ENCODE measurements around the gene CD63. TPM values are rescaled to one million over a fixed set of nuclear protein-coding genes. Genes with fewer than 3 reads are reported as not detected.
A peak's percentile ranks its signal among the peaks of the same experiment; 100 is the strongest.

Gene CD63
- total RNA-seq, 1 experiment from 2014 or later, result 581 TPM

- no peaks in the 10 kb centered on the region for H3K27me3 ChIP-seq (ENCODE audit: insufficient read depth, low read length)
- no peak overlapping the region for H2BK15ac ChIP-seq (ENCODE audit: low read depth, low read length)
- no peaks in the 10 kb centered on the region for H3K27me3 Mint-ChIP-seq (ENCODE audit: low read depth)
- H2AK5ac ChIP-seq (ENCODE audit: insufficient read length, low read length), result no peak overlapping the region
- no peak overlapping the region for H2BK120ac ChIP-seq (ENCODE audit: low read depth, low read length, poor library complexity, severe bottlenecking)
- no peak overlapping the region for H3K56ac ChIP-seq (ENCODE audit: insufficient read length, low read depth, low read length)
- H3K27ac Mint-ChIP-seq, result peak overlapping the region in 1 of 3 experiments; percentile 6; a peak in 1 of 7 replicates
- H4K20me1 ChIP-seq (ENCODE audit: control insufficient read depth, insufficient read depth, insufficient read length), result no peaks in the 10 kb centered on the region
- H3K9me3 ChIP-seq (ENCODE audit: control insufficient read depth, low read depth, low read length), result no peaks in the 10 kb centered on the region
- H3K4me1 ChIP-seq (ENCODE audit: insufficient read depth, low read length), result no peaks in the 10 kb centered on the region
- H3K27ac ChIP-seq (ENCODE audit: insufficient read length, low read depth, low read length), result no peak overlapping the region
- no peak overlapping the region for H3K14ac ChIP-seq (ENCODE audit: insufficient read depth, low read length)
- DNase-seq, result no peak
- no peaks in the 10 kb centered on the region for H3K79me1 ChIP-seq (ENCODE audit: insufficient read depth, low read depth, low read length, poor library complexity, severe bottlenecking)
- no peaks in the 10 kb centered on the region for H3K4me1 Mint-ChIP-seq
- no peaks in the 10 kb centered on the region for H3K23me2 ChIP-seq (ENCODE audit: insufficient read length, low read depth, low read length, poor library complexity, severe bottlenecking)
- H4K91ac ChIP-seq (ENCODE audit: insufficient read length, low read depth, low read length), result no peak overlapping the region
- no peak overlapping the region for H2BK12ac ChIP-seq (ENCODE audit: insufficient read length, low read depth, low read length)
- no peaks in the 10 kb centered on the region for H3K79me2 ChIP-seq (ENCODE audit: insufficient read depth, low read length)
- no peak overlapping the region for H2AFZ ChIP-seq (ENCODE audit: low read length)
- WGBS (ENCODE audit: extremely low coverage, insufficient read length, low lambda C conversion rate), result no CpG with 5 or more reads among the region's 12 CpGs
- TF ChIP-seq, protein P1, sequence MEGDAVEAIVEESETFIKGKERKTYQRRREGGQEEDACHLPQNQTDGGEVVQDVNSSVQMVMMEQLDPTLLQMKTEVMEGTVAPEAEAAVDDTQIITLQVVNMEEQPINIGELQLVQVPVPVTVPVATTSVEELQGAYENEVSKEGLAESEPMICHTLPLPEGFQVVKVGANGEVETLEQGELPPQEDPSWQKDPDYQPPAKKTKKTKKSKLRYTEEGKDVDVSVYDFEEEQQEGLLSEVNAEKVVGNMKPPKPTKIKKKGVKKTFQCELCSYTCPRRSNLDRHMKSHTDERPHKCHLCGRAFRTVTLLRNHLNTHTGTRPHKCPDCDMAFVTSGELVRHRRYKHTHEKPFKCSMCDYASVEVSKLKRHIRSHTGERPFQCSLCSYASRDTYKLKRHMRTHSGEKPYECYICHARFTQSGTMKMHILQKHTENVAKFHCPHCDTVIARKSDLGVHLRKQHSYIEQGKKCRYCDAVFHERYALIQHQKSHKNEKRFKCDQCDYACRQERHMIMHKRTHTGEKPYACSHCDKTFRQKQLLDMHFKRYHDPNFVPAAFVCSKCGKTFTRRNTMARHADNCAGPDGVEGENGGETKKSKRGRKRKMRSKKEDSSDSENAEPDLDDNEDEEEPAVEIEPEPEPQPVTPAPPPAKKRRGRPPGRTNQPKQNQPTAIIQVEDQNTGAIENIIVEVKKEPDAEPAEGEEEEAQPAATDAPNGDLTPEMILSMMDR (conservative IDR thresholded peaks at IDR 0.05), result no peak
- H3K18ac ChIP-seq (ENCODE audit: insufficient read length, low read depth, low read length), result no peak overlapping the region
- H2BK20ac ChIP-seq (ENCODE audit: low read depth, low read length, poor library complexity, severe bottlenecking), result no peak overlapping the region
- H3K36me3 Mint-ChIP-seq (ENCODE audit: insufficient read depth in 1 of 3, low read depth in 3 of 3), result peaks cover 37 to 69% (median 57%) of the 10 kb centered on the region in 3 experiments
- no peaks in the 10 kb centered on the region for H3K9me3 Mint-ChIP-seq
- no peak overlapping the region for H3K4me2 ChIP-seq (ENCODE audit: insufficient read depth, insufficient read length, low read length)
- no peak overlapping the region for H3K9ac ChIP-seq (ENCODE audit: extremely low read depth, insufficient read length, low read length)
- no peak overlapping the region for H3K23ac ChIP-seq (ENCODE audit: insufficient read length, low read depth, low read length)
- H4K8ac ChIP-seq (replicated peaks; ENCODE audit: insufficient read length, low read depth, low read length), result no peak overlapping the region
- no peak overlapping the region for H3T11ph ChIP-seq (ENCODE audit: low read length)
- H2BK5ac ChIP-seq (ENCODE audit: insufficient read length, low read length), result no peak overlapping the region
- H3K4me3 Mint-ChIP-seq, result no peak overlapping the region
- H3K4ac ChIP-seq (ENCODE audit: low read depth, low read length), result no peak overlapping the region
- H4K5ac ChIP-seq (ENCODE audit: insufficient read length, low read depth, low read length), result no peak overlapping the region
These were observed 36.0 kb downstream of the CD63 start for GRCh38 chr12:55692631-55693322.

Data from H9 (cell line).